Measurements from ENCODE around the gene RC3H2.
"Not testable (repeated sequence)": the region's sequence is repeated elsewhere in the genome, so short reads cannot be mapped to it uniquely, and the experiment has no call there.

RC3H2 gene

DNA sequence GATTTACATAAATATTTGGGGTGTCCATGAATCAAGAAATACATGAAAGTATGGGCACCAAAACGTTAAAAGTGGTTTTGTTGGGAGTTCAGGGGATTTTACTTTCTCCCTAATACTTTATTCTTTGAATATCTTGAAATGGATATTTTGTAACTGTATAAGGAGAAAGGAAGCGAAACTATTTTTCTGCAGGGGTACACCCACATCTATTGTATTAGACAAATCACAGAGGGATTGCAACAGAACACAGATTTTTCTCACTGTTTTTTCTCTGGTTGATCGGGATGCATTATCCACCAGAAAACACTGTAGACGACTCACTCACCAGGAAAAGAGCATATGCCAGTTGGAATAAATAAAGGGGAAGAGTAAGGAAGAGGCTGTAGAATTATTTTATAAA, 34.4 kb upstream of the RC3H2 start:
- Mint-ChIP-seq H3K4me1 (peaks cover 15% of the 10 kb centered on the region), H3K9me3 (no peaks in the 10 kb centered on the region), H3K4me3 (peak overlapping the region; percentile 43), H3K36me3 (peaks cover 5% of the 10 kb centered on the region), H3K27ac (no peak overlapping the region), H3K27me3 (no peaks in the 10 kb centered on the region)
- DNase-seq (ENCODE audit: low spot score in 2 of 2) (no peak), ATAC-seq (ENCODE audit: low read depth) (no peak)

DNA sequence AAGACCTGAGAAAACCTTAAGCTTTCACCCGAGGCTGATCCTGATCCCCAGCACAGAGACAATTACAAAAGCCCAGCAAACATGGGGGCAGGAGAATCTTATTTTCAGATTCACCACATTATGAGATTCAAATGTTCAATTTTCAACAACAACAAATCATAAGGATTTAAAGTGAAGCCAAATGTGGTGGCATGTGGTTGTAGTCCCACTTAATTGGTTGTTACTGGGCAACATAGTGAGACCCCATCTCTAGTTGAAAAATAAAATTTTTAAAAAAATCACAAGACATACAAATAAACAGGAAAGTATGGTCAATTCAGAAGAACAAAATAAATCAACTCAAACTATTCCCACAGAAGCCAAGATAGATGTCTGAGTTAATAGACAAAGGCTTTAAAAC, 31.7 kb upstream of the RC3H2 start:
- Mint-ChIP-seq H3K36me3 (peaks cover 5% of the 10 kb centered on the region), H3K4me1 (peaks cover 18% of the 10 kb centered on the region), H3K27ac (no peak overlapping the region), H3K27me3 (no peaks in the 10 kb centered on the region), H3K4me3 (no peak overlapping the region), H3K9me3 (no peaks in the 10 kb centered on the region)
- no peak for DNase-seq (ENCODE audit: low spot score in 2 of 2)
- ATAC-seq (ENCODE audit: low read depth), result no peak

DNA sequence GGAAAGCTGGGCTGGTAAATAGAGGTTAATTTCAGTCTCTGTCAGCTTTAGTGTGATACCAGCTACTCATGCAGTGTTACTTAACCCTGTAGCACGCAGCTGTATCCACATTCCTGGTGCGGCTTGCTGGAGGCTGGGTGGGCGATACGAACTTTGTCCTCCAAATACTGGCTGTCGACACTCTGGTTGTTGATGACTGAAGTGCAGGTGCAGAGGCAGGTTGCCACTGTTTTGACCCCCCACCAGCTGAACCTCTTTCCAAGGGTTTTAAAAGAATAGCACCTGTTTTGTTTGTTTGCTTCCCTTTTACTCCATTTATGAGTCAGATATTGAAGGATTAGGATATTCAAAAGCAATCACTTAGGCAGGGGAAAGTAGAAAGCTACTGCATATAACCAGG, 31.3 kb upstream of the RC3H2 start:
- Mint-ChIP-seq H3K4me3 (no peak overlapping the region), H3K36me3 (peaks cover 5% of the 10 kb centered on the region), H3K4me1 (peaks cover 14% of the 10 kb centered on the region), H3K9me3 (no peaks in the 10 kb centered on the region), H3K27ac (no peak overlapping the region), H3K27me3 (no peaks in the 10 kb centered on the region)
- no peak for DNase-seq (ENCODE audit: low spot score in 2 of 2)
- no peak for ATAC-seq (ENCODE audit: low read depth)

DNA sequence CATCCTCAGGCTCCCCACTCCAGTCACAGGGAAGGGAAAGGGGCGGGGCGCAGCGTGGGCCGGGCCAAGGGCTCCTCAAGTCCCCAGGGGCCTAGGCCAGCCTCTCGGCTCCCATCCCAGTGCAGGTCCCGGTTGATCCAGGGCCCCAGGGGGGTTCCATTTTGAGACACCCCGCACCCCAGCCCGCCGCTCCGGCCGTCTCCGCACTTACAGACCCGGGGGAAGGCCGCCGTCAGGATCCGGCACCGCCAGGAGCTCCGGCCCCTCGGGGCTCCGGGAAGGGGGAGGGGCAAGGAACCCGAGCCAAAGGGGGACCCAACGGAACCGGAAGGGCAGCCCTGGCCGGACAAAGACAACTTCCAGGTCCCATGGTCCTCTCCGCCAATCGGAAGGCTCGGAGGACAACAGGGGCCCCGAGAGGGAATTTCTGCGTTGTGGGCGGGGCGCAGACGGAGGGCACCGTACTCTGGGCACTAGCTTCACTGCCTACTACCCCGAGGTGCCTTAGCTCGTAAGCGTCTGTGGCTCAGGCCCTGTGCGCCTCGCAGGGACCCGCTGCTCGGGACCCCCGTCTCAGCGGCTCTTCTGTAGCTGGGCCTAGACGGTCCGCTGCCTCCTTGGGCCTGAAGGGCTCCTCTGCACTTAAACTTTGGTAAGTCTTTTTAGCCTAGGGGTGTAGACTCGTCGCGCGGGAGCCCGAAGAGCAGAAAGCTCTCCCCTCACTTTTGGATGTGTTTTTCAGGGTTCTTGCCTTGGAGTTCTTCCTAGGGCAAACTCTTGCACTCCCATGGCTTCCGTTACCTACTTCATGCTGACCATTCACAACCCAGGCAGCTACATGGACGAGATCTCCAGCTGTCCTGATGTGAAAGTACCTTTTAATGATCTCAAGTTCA, 26.3 kb upstream of the RC3H2 start, which contains the start of gene ZBTB26:
TSS of gene ZBTB26 (minus strand) at position 287 of the 896 bp plus-strand sequence. CDS start 11,578 bp downstream, outside the sequence.
- H3K27me3 Mint-ChIP-seq, result no peaks in the 10 kb centered on the region
- ATAC-seq (ENCODE audit: low read depth), result peak; percentile 96
- H3K9me3 Mint-ChIP-seq, result no peaks in the 10 kb centered on the region
- H3K36me3 Mint-ChIP-seq, result peaks cover 2% of the 10 kb centered on the region
- DNase-seq (ENCODE audit: low spot score in 2 of 2), result peak; percentile 84 to 85
- H3K27ac Mint-ChIP-seq, result no peak within 1 kb of the TSS
- H3K4me1 Mint-ChIP-seq, result peaks cover 8% of the 10 kb centered on the region
- no peak within 1 kb of the TSS for H3K4me3 Mint-ChIP-seq

DNA sequence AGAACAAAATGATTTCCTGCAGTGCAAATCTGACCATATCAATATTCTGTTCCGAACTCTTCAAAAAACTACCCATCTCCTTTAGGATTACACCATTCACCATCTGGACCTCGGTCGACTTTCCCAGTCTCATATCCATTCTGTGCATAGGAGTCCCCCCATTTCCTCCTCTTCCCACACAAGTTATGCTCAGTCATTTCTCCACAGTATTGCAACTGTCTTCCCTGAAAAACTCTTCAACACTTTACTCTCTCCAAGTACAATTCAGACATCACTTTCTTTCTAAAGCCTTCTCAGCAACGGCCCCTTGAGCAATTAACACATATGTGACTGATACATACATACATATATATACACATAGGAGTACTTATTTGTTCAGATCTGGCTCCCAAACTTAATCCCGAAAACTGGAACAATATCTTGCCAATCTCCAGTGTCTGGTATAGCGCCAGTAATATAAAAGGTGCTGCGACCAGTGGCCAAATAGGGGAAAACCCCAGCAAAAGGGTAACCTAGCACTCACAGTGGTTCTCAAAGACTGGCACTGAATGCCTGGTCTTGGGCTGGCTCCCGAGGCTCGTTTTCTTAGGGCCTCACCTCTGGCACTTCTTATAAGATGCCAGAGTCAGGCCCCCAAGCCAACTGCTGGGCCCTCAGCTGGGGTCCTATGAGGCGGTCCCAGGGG, 25.5 kb upstream of the RC3H2 start:
- ATAC-seq (ENCODE audit: low read depth) (peak; percentile 23), DNase-seq (ENCODE audit: low spot score in 2 of 2) (no peak)
- no peaks in the 10 kb centered on the region for H3K27me3 Mint-ChIP-seq
- no peaks in the 10 kb centered on the region for H3K36me3 Mint-ChIP-seq
- peaks cover 8% of the 10 kb centered on the region for H3K4me1 Mint-ChIP-seq
- no peak overlapping the region for H3K4me3 Mint-ChIP-seq
- no peak overlapping the region for H3K27ac Mint-ChIP-seq
- no peaks in the 10 kb centered on the region for H3K9me3 Mint-ChIP-seq

DNA sequence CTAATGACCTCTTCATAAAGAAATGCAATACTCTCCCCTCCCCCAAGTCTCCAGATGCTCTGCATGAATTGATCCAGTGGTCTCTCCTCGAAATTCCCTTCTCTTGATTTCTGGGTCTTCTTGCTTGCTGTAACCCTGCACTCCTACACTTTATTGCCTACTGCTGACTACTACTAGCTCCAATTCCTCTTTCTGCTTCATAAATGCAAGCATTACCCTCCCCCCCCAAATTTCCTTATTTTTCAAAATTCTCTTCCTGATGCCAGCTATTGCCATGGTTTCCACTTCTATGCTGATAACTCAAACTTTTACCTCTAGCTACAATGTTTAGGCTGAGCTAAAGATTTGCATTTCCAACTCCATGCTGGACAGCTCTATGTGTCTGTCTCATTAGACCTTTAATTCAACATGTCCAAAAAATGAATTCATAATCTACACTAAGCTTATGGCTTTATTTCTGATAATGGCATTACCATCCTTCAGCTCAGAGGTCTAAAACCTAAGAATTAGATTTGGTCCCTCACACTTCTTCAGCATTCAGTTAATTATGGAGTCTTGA, 24.7 kb upstream of the RC3H2 start:
- H3K27me3 Mint-ChIP-seq, result no peaks in the 10 kb centered on the region
- H3K4me3 Mint-ChIP-seq, result no peak overlapping the region
- H3K9me3 Mint-ChIP-seq, result no peaks in the 10 kb centered on the region
- H3K27ac Mint-ChIP-seq, result no peak overlapping the region
- no peaks in the 10 kb centered on the region for H3K36me3 Mint-ChIP-seq
- no peak for DNase-seq (ENCODE audit: low spot score in 2 of 2)
- H3K4me1 Mint-ChIP-seq, result peaks cover 8% of the 10 kb centered on the region
- ATAC-seq (ENCODE audit: low read depth), result no peak

DNA sequence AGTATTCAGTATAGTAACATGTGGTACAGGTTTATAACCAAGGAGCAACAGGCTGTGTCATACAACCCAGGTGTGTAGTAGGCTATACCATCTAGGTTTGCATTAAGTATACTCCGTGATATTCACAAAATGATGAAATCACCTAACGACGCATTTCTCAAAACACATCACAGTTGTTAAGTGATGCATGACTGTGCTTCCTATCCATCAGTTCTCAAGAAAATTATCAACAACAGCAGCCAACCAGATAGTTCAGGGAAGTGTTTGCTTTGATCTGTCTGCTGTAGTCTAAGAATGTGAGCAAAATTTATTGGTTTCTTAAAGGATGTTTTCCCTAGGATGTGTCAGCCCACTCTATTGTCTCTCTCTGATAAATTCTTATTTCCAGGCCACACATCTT, 18.8 kb upstream of the RC3H2 start:
- Mint-ChIP-seq H3K36me3 (peaks cover 13% of the 10 kb centered on the region), H3K4me1 (peaks cover 10% of the 10 kb centered on the region), H3K9me3 (no peaks in the 10 kb centered on the region), H3K27ac (peak overlapping the region; percentile 69), H3K4me3 (no peak overlapping the region), H3K27me3 (no peaks in the 10 kb centered on the region)
- no peak for DNase-seq (ENCODE audit: low spot score in 2 of 2)
- peak; percentile 92 for ATAC-seq (ENCODE audit: low read depth)

DNA sequence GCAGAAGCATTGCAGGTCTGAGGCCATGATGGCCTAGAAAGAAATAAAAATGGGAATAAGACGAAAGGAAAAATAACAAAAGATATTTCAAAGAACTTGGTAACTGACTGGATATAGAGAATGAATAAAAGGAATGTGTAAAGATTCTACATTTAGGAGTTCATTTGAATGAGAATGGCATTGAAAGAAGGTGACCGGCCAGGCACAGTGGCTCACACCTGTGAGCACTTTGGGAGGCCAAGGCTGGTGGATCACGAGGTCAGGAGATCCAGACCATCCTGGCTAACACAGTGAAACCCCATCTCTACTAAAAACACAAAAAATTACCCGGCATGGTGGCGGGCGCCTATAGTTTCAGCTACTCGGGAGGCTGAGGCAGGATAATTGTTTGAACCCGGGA, 17.6 kb upstream of the RC3H2 start:
- no peaks in the 10 kb centered on the region for H3K9me3 Mint-ChIP-seq
- peaks cover 16% of the 10 kb centered on the region for H3K36me3 Mint-ChIP-seq
- no peaks in the 10 kb centered on the region for H3K27me3 Mint-ChIP-seq
- no peak for ATAC-seq (ENCODE audit: low read depth)
- no peak overlapping the region for H3K4me3 Mint-ChIP-seq
- no peak for DNase-seq (ENCODE audit: low spot score in 2 of 2)
- H3K27ac Mint-ChIP-seq, result peak overlapping the region; percentile 69
- peaks cover 10% of the 10 kb centered on the region for H3K4me1 Mint-ChIP-seq

DNA sequence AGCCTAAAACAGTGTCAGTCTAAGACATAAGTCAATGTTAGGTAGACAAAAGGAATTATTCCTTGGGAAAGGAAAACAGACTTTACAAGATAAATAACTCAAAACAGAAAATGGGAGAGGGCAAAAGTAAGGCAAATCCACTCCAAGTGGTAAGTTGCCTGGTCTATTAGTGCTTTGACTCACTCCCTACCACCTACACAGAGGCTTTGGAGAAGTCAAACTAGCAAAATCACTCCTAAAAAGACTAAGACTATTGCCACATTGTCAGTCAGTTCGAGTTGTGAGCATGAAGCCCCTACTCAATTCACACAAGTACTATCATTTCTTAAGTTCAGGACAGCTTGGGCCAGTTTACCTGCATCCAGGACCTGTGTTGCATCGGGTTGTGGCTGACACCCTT, 13.2 kb upstream of the RC3H2 start:
- Mint-ChIP-seq H3K27me3 (no peaks in the 10 kb centered on the region), H3K9me3 (no peaks in the 10 kb centered on the region), H3K4me1 (peaks cover 4% of the 10 kb centered on the region), H3K36me3 (peaks cover 18% of the 10 kb centered on the region), H3K27ac (no peak overlapping the region), H3K4me3 (no peak overlapping the region)
- ATAC-seq (ENCODE audit: low read depth) (no peak), DNase-seq (ENCODE audit: low spot score in 2 of 2) (no peak)

DNA sequence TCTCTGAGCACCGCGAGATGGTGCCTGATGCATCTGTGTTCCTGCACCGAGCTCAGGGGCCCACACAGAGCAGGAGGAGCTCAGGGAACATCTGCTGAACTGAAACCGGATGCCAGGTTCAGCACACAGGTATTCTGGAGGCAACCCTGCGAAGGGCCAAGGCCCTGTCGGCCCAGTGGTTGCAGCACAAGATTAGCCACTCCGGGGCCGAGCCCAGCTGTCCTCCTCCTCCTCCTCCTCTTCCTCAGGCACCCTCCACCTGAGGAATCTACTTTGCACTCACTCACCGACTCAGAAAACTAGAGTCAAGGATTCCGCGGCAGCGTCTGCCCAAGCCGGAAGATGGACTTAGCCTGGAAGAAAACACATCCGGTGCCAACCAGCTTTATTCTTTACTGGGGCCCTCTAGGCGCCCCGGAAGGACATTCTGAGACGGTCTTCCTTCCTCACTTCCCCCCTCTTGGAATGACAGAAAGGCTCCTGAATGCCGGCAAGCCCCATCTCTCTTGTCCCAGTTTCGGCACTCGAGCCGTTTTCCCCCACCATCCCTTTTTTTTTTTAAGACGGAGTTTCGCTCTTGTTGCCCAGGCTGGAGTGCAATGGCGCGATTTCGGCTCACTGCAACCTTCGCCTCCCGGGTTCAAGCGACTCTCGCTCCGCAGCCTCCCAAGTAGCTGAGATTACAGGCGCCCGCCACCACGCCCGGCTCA, 8.0 kb upstream of the RC3H2 start, which contains the start of gene ZBTB6:
TSS of gene ZBTB6 (minus strand) at position 360 of the 710 bp plus-strand sequence. CDS start 1,251 bp downstream, outside the sequence.
- peak; percentile 96 for ATAC-seq (ENCODE audit: low read depth)
- Mint-ChIP-seq H3K27me3 (no peaks in the 10 kb centered on the region), H3K4me1 (peaks cover 12% of the 10 kb centered on the region), H3K4me3 (peak within 1 kb of the TSS; percentile 91), H3K9me3 (no peaks in the 10 kb centered on the region), H3K27ac (peak within 1 kb of the TSS; percentile 94), H3K36me3 (peaks cover 18% of the 10 kb centered on the region)
- DNase-seq (ENCODE audit: low spot score in 2 of 2), result peak; percentile 70 to 72

DNA sequence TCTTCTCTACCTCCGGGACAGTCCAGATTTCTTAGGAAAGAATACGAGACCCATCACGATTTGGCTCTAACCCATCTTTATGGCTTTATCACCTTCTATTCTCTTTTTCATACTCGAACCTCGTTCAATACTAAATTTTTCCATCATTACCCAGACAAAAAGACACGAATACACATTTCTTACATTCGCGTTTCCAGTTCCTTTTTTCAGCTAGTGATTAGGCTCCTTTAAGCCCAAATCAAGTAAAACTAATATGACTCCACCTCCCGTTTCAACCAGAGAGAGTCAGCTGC, 7.5 kb upstream of the RC3H2 start:
- Mint-ChIP-seq H3K4me1 (peaks cover 12% of the 10 kb centered on the region), H3K9me3 (no peaks in the 10 kb centered on the region), H3K27me3 (no peaks in the 10 kb centered on the region), H3K36me3 (peaks cover 16% of the 10 kb centered on the region), H3K4me3 (peak overlapping the region; percentile 91), H3K27ac (peak overlapping the region; percentile 94)
- no peak for ATAC-seq (ENCODE audit: low read depth)
- no peak for DNase-seq (ENCODE audit: low spot score in 2 of 2)

DNA sequence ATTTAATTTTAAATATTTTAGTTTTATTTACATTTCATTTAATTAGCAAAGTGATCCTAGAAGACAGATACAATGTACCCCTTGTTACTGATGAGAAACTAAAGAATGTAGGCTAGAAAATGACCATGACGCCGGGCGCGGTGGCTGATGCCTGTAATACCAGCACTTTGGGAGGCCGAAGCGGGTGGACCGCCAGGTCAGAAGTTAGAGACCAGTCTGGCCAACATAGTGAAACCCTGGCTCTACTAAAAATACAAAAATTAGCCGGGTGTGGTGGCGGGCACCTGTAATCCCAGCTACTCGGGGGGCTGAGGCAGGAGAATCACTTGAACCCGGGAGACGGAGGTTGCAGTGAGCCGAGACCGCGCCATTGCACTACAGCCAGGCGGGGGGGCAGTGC, 963 bp upstream of the RC3H2 start:
- not testable (repeated sequence) for H3K4me3 Mint-ChIP-seq; H3K27ac Mint-ChIP-seq; ATAC-seq (ENCODE audit: low read depth); DNase-seq (ENCODE audit: low spot score in 2 of 2); H3K36me3 Mint-ChIP-seq; H3K9me3 Mint-ChIP-seq; H3K27me3 Mint-ChIP-seq
- H3K4me1 Mint-ChIP-seq, result peaks cover 12% of the 10 kb centered on the region

DNA sequence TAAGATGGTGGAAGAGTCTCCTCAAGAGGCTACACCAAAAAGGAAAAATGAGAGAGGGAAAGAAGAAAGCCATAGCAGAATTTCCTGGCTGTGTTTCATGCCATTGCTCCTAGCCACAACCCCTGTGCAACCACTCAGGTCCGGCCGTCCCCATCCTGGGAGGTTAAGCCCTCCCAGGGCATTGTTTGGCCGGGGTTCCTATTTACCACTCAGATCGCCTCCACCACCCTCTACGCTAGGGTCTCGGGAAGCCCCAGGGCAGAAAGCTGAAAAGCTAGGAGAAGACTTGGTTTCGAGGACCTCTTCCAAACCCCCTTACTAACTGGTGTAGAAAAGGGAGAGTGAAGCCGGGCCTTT, 715 bp downstream of the RC3H2 start:
- Mint-ChIP-seq H3K36me3 (peaks cover 2% of the 10 kb centered on the region), H3K27ac (peak overlapping the region; percentile 98), H3K4me3 (peak overlapping the region; percentile 88), H3K4me1 (peaks cover 11% of the 10 kb centered on the region), H3K9me3 (no peaks in the 10 kb centered on the region), H3K27me3 (no peaks in the 10 kb centered on the region)
- DNase-seq (ENCODE audit: low spot score in 2 of 2) (no peak), ATAC-seq (ENCODE audit: low read depth) (no peak)

DNA sequence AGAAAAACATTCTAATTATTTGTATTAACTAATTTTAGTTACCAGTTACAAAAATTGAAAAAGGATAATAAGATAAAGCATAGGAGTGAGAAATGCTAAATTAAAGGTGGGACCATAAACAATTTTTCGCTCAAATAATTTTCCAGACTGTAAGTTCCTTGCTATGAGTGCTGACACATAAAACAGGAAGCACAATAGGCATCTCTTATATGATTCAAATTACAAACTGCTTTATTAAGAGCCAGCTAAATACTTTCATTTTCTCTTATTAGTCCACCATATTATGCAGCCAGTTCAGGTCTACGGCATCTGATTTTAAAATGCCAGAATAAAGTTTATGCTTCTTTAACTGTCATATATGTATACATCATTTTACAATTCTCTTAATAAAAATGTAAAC, 4.4 kb downstream of the RC3H2 start:
- no peak overlapping the region for H3K27ac Mint-ChIP-seq
- no peaks in the 10 kb centered on the region for H3K9me3 Mint-ChIP-seq
- no peak for DNase-seq (ENCODE audit: low spot score in 2 of 2)
- H3K36me3 Mint-ChIP-seq, result peaks cover 5% of the 10 kb centered on the region
- peak overlapping the region; percentile 51 for H3K4me3 Mint-ChIP-seq
- H3K4me1 Mint-ChIP-seq, result peaks cover 14% of the 10 kb centered on the region
- H3K27me3 Mint-ChIP-seq, result no peaks in the 10 kb centered on the region
- peak; percentile 19 for ATAC-seq (ENCODE audit: low read depth)
